ENCODE results near the gene MYBPHL. TPM values are rescaled to one million over a fixed set of nuclear protein-coding genes. Genes with fewer than 3 reads are reported as not detected.

Gene MYBPHL
- total RNA-seq, 1 experiment from 2014 or later: not detected

- POLR2A ChIA-PET (ENCODE audit: unreplicated experiment): interaction anchor here (0.5 kb wide), 1 partner anchor 22 kb away, joined by 3 read pairs; no protein-coding TSS in a partner anchor
- no peaks in the 10 kb centered on the region for H3K4me1 ChIP-seq (ENCODE audit: insufficient read depth, low read length)
- H2AFZ ChIP-seq (ENCODE audit: low read length): no peak overlapping the region
- no peak overlapping the region for H3K4me3 ChIP-seq (ENCODE audit: low read length)
- no peaks in the 10 kb centered on the region for H3F3A ChIP-seq (ENCODE audit: low read length, unreplicated experiment)
- no peak overlapping the region for H3K4me2 ChIP-seq (ENCODE audit: low read length)
- BruUV-seq (replicated peaks): no TSS peak
- no peak overlapping the region for H3K27ac ChIP-seq (ENCODE audit: low read length)
- no peaks in the 10 kb centered on the region for H3K79me2 ChIP-seq (ENCODE audit: low read length)
- no peaks in the 10 kb centered on the region for H3K27me3 ChIP-seq (ENCODE audit: low read length)
- ATAC-seq (no peak), DNase-seq (no peak)
- no peaks in the 10 kb centered on the region for H3K9me3 ChIP-seq (ENCODE audit: low read length)
- no peaks in the 10 kb centered on the region for H4K20me1 ChIP-seq (ENCODE audit: low read length)
- no peak for TF ChIP-seq EZH2 (IDR thresholded peaks at IDR 0.05; ENCODE audit: low read length, unreplicated experiment)
- TF ChIP-seq EZH2phosphoT487 (IDR thresholded peaks at IDR 0.05; ENCODE audit: borderline replicate concordance, low read length): no peak
- no peak for TF ChIP-seq CTCF (conservative IDR thresholded peaks at IDR 0.05; ENCODE audit: low read depth, low read length)
- no peaks in the 10 kb centered on the region for H3K9me2 ChIP-seq (replicated peaks; ENCODE audit: low read length)
- H3K36me3 ChIP-seq (ENCODE audit: low read depth, low read length): no peaks in the 10 kb centered on the region
- H3K9ac ChIP-seq (ENCODE audit: low read length): no peak overlapping the region
- intact Hi-C loops (cut with micrococcal nuclease): no loop called here
- CTCF ChIA-PET: no interaction called here
These were observed 6.4 kb upstream of the MYBPHL start for GRCh38 chr1:109312978-109313775.

DNA sequence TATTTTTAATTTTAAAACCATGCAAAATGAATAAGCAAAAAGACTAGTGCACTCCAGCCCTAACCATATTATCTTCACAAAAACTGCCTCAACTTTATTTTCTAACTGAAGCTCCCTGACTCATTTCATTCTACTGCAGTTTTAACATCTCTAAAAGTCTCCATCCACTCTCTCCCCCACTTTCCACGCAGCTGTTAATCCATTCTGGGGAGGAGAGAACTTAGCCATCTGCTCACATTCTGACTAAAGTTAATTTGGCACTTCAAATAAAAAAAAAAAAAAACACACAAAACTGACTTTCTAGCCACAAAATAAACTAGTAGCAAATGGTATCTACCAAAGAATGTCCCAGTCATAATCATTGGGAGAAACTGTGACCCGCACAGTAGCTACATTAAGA lies 5.4 kb upstream of the MYBPHL start:
- H3K79me2 ChIP-seq (ENCODE audit: low read length): no peaks in the 10 kb centered on the region
- no peak for ATAC-seq
- no peak for DNase-seq
- H3K4me2 ChIP-seq (ENCODE audit: low read length): no peak overlapping the region
- no peak overlapping the region for H2AFZ ChIP-seq (ENCODE audit: low read length)
- no peaks in the 10 kb centered on the region for H3K27me3 ChIP-seq (ENCODE audit: low read length)
- no peaks in the 10 kb centered on the region for H3F3A ChIP-seq (ENCODE audit: low read length, unreplicated experiment)
- no peak overlapping the region for H3K27ac ChIP-seq (ENCODE audit: low read length)
- H3K4me1 ChIP-seq (ENCODE audit: insufficient read depth, low read length): no peaks in the 10 kb centered on the region
- TF ChIP-seq EZH2phosphoT487 (IDR thresholded peaks at IDR 0.05; ENCODE audit: borderline replicate concordance, low read length): no peak
- TF ChIP-seq EZH2 (IDR thresholded peaks at IDR 0.05; ENCODE audit: low read length, unreplicated experiment): no peak
- no peak for TF ChIP-seq CTCF (conservative IDR thresholded peaks at IDR 0.05; ENCODE audit: low read depth, low read length)
- H3K36me3 ChIP-seq (ENCODE audit: low read depth, low read length): no peaks in the 10 kb centered on the region
- no peak overlapping the region for H3K4me3 ChIP-seq (ENCODE audit: low read length)
- no peak overlapping the region for H3K9ac ChIP-seq (ENCODE audit: low read length)
- CTCF ChIA-PET: no interaction called here
- no peaks in the 10 kb centered on the region for H3K9me3 ChIP-seq (ENCODE audit: low read length)
- BruUV-seq (replicated peaks): no TSS peak
- POLR2A ChIA-PET (ENCODE audit: unreplicated experiment): interaction anchor here (0.5 kb wide), 1 partner anchor 21 kb away, joined by 3 read pairs; no protein-coding TSS in a partner anchor
- H3K9me2 ChIP-seq (replicated peaks; ENCODE audit: low read length): no peaks in the 10 kb centered on the region
- no peaks in the 10 kb centered on the region for H4K20me1 ChIP-seq (ENCODE audit: low read length)
- intact Hi-C loops (cut with micrococcal nuclease): no loop called here

- Histone ChIP-seq H4K20me1 (ENCODE audit: low read length) (no peaks in the 10 kb centered on the region), H3K36me3 (ENCODE audit: low read depth, low read length) (no peaks in the 10 kb centered on the region), H3K9me3 (ENCODE audit: low read length) (no peaks in the 10 kb centered on the region), H3K79me2 (ENCODE audit: low read length) (no peaks in the 10 kb centered on the region), H2AFZ (ENCODE audit: low read length) (no peak overlapping the region), H3K27me3 (ENCODE audit: low read length) (no peaks in the 10 kb centered on the region), H3K4me3 (ENCODE audit: low read length) (no peak overlapping the region), H3F3A (ENCODE audit: low read length, unreplicated experiment) (no peaks in the 10 kb centered on the region), H3K27ac (ENCODE audit: low read length) (no peak overlapping the region), H3K4me1 (ENCODE audit: insufficient read depth, low read length) (no peaks in the 10 kb centered on the region), H3K4me2 (ENCODE audit: low read length) (no peak overlapping the region), H3K9ac (ENCODE audit: low read length) (no peak overlapping the region), H3K9me2 (replicated peaks; ENCODE audit: low read length) (no peaks in the 10 kb centered on the region)
- ChIA-PET CTCF (no interaction called here), POLR2A (ENCODE audit: unreplicated experiment) (no interaction called here)
- intact Hi-C loops (cut with micrococcal nuclease): no loop called here
- no peak for ATAC-seq
- BruUV-seq (replicated peaks): no TSS peak
- DNase-seq: no peak
- no peak for TF ChIP-seq EZH2 (IDR thresholded peaks at IDR 0.05; ENCODE audit: low read length, unreplicated experiment)
- TF ChIP-seq EZH2phosphoT487 (IDR thresholded peaks at IDR 0.05; ENCODE audit: borderline replicate concordance, low read length): no peak
- no peak for TF ChIP-seq CTCF (conservative IDR thresholded peaks at IDR 0.05; ENCODE audit: low read depth, low read length)
These were observed 2.5 kb upstream of the MYBPHL start for GRCh38 chr1:109309347-109309746.

Measured in PC-3 (cell line).